Lung (tissue), 12 donors: Measurements from ENCODE around the gene IFNG. TPM values are rescaled to one million over a fixed set of nuclear protein-coding genes. Genes with fewer than 3 reads are reported as not detected.

ENCODE experiments used
- ATAC-seq: fragments of 200-7000 bp; cut with Tn5 transposase; one replicate; pipeline ENCODE4 v1.9.1; 2020; ENCODE audit warnings: moderate number of reproducible peaks; ENCODE audit not compliant: insufficient read depth, low FRiP score
- DNase-seq, 3 donors: peaks; one replicate each; pipeline ENCODE4 v3.0.0-alpha.2; 2013 to 2017
- H3K27ac ChIP-seq, 2 donors: one replicate each; pipeline ENCODE4 v1.5.1; 2013; ENCODE audit warnings: mild to moderate bottlenecking in 2 of 2, moderate library complexity in 2 of 2, control low read depth in 1 of 2, inconsistent platforms in 1 of 2, low read depth in 1 of 2, low read length in 1 of 2
- H3K27me3 ChIP-seq, 3 donors: one replicate each; pipeline ENCODE4 v1.5.1; 2013; ENCODE audit warnings: low read length in 2 of 3; ENCODE audit not compliant: control insufficient read depth in 3 of 3, insufficient read depth in 3 of 3
- H3K36me3 ChIP-seq, 4 donors: one replicate each; pipeline ENCODE4 v1.5.1; 2013; ENCODE audit warnings: low read length in 4 of 4, mild to moderate bottlenecking in 1 of 4, moderate library complexity in 1 of 4; ENCODE audit not compliant: control insufficient read depth in 4 of 4, insufficient read depth in 4 of 4
- H3K4me1 ChIP-seq, 5 donors: one replicate each; pipeline ENCODE4 v1.5.1; 2013; ENCODE audit warnings: low read length in 5 of 5, mild to moderate bottlenecking in 2 of 5, moderate library complexity in 1 of 5; ENCODE audit not compliant: control insufficient read depth in 5 of 5, insufficient read depth in 5 of 5
- H3K4me3 ChIP-seq: one replicate; pipeline ENCODE4 v1.5.1; 2013; ENCODE audit warnings: mild to moderate bottlenecking, control low read depth, moderate library complexity
- H3K9ac ChIP-seq, 2 donors: one replicate each; pipeline ENCODE4 v1.5.1; 2013; ENCODE audit warnings: low read length in 2 of 2, control low read depth in 1 of 2; ENCODE audit not compliant: insufficient read depth in 1 of 2
- H3K9me3 ChIP-seq, 4 donors: one replicate each; pipeline ENCODE4 v1.5.1; 2013; ENCODE audit warnings: low read length in 3 of 4, mild to moderate bottlenecking in 1 of 4, moderate library complexity in 1 of 4; ENCODE audit not compliant: control insufficient read depth in 4 of 4, insufficient read depth in 3 of 4
- WGBS, 2 donors: extraction: QIAGEN DNeasy Blood & Tissue Kit; methylation state at CpG; one replicate each; pipeline ENCODE4 v1.1.7; 2013; 5-methylcytosine and 5-hydroxymethylcytosine counted together
- polyA plus RNA-seq, 2 donors: library from polyadenylated mRNA; stranded (reverse); fragments of 200-250 nt; gene quantifications; one replicate each; pipeline ENCODE4 v1.2.1, GENCODE V29; 2013
- total RNA-seq, 2 donors: library from RNA; depleted of rRNA in 1 of 2; stranded (reverse); fragments of >200 nt in 1 of 2; gene quantifications; one replicate each; pipeline ENCODE4 v1.2.1, GENCODE V29; 2014 to 2021
- TF ChIP-seq, protein P1 (sequence below): IDR thresholded peaks from 2 replicates; pipeline ENCODE4 v1.5.1; 2012; ENCODE audit warnings: mild to moderate bottlenecking; ENCODE audit errors: control extremely low read depth, extremely low read depth
- donor health status: control.
- donor health status: control.
- donor health status: Bipolar disorder and iron deficiency.
- donor health status: healthy.
- donor health status: DM: yes; HTN: yes; CAD: no.

IFNG gene
- total and polyA plus RNA-seq, 4 donors: 0.22 to 0.49 (median 0.40) TPM; not detected in 1

DNA sequence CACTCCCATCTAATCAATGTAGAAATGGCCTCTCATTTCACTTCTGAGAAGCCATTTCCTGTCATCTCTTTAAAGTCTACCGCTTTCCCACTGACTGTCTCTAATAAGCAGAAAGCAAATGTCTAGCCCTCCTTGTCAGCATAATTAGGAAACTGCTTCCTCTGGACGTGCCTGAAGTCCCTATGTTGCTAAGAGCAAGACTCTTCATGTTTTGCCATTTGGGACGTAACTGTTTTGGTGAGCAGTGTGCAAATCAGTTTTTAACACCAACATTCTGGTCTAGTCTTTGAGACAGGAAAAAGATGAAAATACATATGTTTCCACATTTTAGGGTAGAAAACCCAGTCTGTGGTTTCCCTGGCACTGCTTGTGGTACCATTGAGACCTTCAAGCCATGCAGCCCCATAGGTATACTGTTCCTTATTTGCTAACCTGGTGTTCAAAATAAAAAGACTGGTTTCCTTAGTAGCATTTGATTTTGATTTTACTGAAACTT lies 22.2 kb downstream of the IFNG start:
- TF ChIP-seq, protein P1, sequence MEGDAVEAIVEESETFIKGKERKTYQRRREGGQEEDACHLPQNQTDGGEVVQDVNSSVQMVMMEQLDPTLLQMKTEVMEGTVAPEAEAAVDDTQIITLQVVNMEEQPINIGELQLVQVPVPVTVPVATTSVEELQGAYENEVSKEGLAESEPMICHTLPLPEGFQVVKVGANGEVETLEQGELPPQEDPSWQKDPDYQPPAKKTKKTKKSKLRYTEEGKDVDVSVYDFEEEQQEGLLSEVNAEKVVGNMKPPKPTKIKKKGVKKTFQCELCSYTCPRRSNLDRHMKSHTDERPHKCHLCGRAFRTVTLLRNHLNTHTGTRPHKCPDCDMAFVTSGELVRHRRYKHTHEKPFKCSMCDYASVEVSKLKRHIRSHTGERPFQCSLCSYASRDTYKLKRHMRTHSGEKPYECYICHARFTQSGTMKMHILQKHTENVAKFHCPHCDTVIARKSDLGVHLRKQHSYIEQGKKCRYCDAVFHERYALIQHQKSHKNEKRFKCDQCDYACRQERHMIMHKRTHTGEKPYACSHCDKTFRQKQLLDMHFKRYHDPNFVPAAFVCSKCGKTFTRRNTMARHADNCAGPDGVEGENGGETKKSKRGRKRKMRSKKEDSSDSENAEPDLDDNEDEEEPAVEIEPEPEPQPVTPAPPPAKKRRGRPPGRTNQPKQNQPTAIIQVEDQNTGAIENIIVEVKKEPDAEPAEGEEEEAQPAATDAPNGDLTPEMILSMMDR: no peak
- WGBS, 2 donors: 56 to 59% methylated on average over 3 of the region's 3 CpGs
- no peak for ATAC-seq

DNA sequence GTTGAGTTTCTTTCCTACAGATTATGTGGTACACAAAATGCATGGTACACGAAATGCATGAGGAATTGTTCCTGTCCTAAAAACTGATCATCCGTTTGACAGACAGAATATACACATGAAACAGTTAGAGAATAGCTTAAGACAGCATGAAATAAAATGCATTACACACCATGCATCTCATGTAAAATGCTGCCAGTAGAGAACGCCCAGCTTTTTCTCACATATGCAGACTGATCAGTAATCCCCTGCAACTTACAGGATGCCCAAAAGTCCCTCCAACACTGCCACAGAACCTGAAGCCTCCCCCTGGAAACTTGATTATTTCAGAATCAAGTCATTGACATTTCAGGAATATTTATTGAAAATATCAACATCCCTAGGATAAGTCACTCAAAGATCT lies 24.0 kb downstream of the IFNG start:
- no peak for DNase-seq
- H3K9ac ChIP-seq: no peak overlapping the region
- no peak for ATAC-seq
- TF ChIP-seq, protein P1: no peak
- H3K27me3 ChIP-seq: no peaks in the 10 kb centered on the region
- no peaks in the 10 kb centered on the region for H3K36me3 ChIP-seq
- H3K4me3 ChIP-seq: no peak overlapping the region
- H3K9me3 ChIP-seq: peaks cover 0 to 15% (median 2%) of the 10 kb centered on the region in 4 donors
- no peak overlapping the region for H3K27ac ChIP-seq
- H3K4me1 ChIP-seq: no peaks in the 10 kb centered on the region
- 87 to 93% methylated on average over 3 of the region's 3 CpGs for WGBS, 2 donors

More for the DNA sequence above, 22.2 kb downstream of the IFNG start:
- H3K4me1 ChIP-seq: no peaks in the 10 kb centered on the region
- H3K9ac ChIP-seq: no peak overlapping the region
- DNase-seq: no peak
- H3K36me3 ChIP-seq: no peaks in the 10 kb centered on the region
- H3K27me3 ChIP-seq: no peaks in the 10 kb centered on the region
- no peak overlapping the region for H3K4me3 ChIP-seq
- H3K27ac ChIP-seq: no peak overlapping the region
- H3K9me3 ChIP-seq: peaks cover 0 to 15% (median 0%) of the 10 kb centered on the region in 4 donors

DNA sequence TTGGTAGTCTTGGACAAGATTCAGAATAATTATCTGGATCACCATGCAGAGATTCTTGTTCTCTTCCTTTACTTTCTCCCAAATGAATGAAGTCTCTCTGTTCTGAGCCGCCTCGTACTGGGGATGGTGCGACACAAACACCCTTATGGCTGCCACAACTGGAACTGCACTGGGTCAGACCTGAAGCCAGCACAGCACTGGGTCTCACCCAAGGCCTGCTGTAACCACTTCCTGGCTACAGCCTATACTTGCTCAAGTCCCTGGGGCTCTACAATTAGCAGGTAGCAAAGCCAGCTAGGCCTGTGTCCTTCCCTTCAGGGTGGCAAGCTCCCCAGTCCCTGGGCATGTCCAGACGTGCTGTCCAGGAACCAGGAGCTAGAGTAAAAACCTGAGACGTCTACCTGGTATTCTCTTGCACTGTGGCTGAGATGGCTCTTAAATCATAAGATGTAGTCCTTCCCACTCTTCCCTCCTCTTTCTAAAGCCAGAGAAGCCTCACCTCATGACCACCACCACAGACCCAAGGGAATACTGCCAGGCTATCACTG lies 27.6 kb downstream of the IFNG start:
- H3K36me3 ChIP-seq: no peaks in the 10 kb centered on the region
- H3K27ac ChIP-seq: no peak overlapping the region
- TF ChIP-seq, protein P1: no peak
- H3K4me3 ChIP-seq: no peak overlapping the region
- DNase-seq: no peak
- 75 to 99% methylated on average over 5 of the region's 5 CpGs for WGBS, 2 donors
- H3K27me3 ChIP-seq: no peaks in the 10 kb centered on the region
- H3K4me1 ChIP-seq: no peaks in the 10 kb centered on the region
- ATAC-seq: no peak
- no peak overlapping the region for H3K9ac ChIP-seq
- peaks cover 0 to 15% (median 5%) of the 10 kb centered on the region in 4 donors for H3K9me3 ChIP-seq

DNA sequence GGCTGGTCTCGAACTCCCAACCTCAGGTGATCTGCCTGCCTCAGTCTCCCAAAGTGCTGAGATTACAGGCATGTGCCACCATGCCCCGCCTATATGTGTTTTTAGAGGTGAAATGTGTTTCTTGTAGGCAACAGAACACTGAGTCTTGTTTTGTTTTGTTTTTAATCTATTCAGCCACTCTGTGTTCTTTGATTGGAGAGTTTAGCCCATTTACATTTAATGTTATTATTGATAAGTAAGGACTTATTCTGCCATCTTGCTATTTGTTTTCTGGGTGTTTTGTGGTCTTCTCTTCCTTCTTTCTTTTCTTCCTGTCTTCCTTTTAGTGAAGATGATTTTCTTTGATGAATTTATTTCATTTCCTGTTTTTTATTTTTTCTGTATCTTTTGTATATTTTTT lies 29.6 kb downstream of the IFNG start:
- ATAC-seq: no peak
- H3K27ac ChIP-seq: no peak overlapping the region
- TF ChIP-seq, protein P1: no peak
- H3K36me3 ChIP-seq: no peaks in the 10 kb centered on the region
- H3K9me3 ChIP-seq: peaks cover 0 to 15% (median 5%) of the 10 kb centered on the region in 4 donors
- DNase-seq: no peak
- H3K27me3 ChIP-seq: no peaks in the 10 kb centered on the region
- H3K4me3 ChIP-seq: no peak overlapping the region
- 89 to 96% methylated on average over 2 of the region's 2 CpGs for WGBS, 2 donors
- no peak overlapping the region for H3K9ac ChIP-seq
- H3K4me1 ChIP-seq: no peaks in the 10 kb centered on the region
